Esophagus squamous epithelium (tissue), 5 donors: ENCODE data around the gene ZNF256. TPM values are rescaled to one million over a fixed set of nuclear protein-coding genes. Genes with fewer than 3 reads are reported as not detected.

Source experiments
- DNase-seq: peaks from one replicate; lab custom pipeline; 2025; lab: John Stamatoyannopoulos, UW
- H3K27ac ChIP-seq, 4 donors: fragments of 200-600 bp; sonication (generic); one replicate each; pipeline ENCODE4 v1.5.1; 2016 to 2019; ENCODE audit warnings: mild to moderate bottlenecking in 1 of 4
- H3K27me3 ChIP-seq, 4 donors: fragments of 200-600 bp; sonication (generic); 1 replicate in 3 of 4; 2 replicates in 1 of 4; pipeline versions ENCODE4 v1.5.1 to v1.6.0; 2017 to 2021; ENCODE audit warnings: antibody characterized with exemption in 1 of 4
- H3K36me3 ChIP-seq, 3 donors: fragments of 200-600 bp; sonication (generic); one replicate each; pipeline ENCODE4 v1.5.1; 2016 to 2019
- H3K4me1 ChIP-seq, 3 donors: fragments of 200-600 bp; sonication (generic); one replicate each; pipeline ENCODE4 v1.5.1; 2017 to 2019
- H3K4me3 ChIP-seq, 4 donors: fragments of 200-600 bp; sonication (generic); 1 replicate in 3 of 4; 2 replicates in 1 of 4; pipeline ENCODE4 v1.5.1; 2016 to 2019; ENCODE audit warnings: mild to moderate bottlenecking in 2 of 4, moderate library complexity in 1 of 4
- H3K9me3 ChIP-seq, 3 donors: fragments of 200-600 bp; sonication (generic); one replicate each; pipeline ENCODE4 v1.5.1; 2016 to 2019
- POLR2A ChIP-seq, 4 donors: fragments of 450-650 bp; IDR thresholded peaks; one replicate each; pipeline ENCODE4 v1.6.1; 2017; ENCODE audit warnings: antibody characterized with exemption in 4 of 4, mild to moderate bottlenecking in 4 of 4, moderate library complexity in 3 of 4
- WGBS, 2 donors: methylation state at CpG; one replicate each; pipeline ENCODE4 v1.1.5; 2018; 5-methylcytosine and 5-hydroxymethylcytosine counted together
- intact Hi-C: fragments of 100-400 bp; cut with DNase I; formaldehyde crosslinking; loops from one replicate; pipeline ENCODE4 v1.15.0; 2022
- total RNA-seq, 4 donors: library from RNA; depleted of rRNA; stranded (reverse); fragments of >200 nt; gene quantifications; one replicate each; pipeline ENCODE4 v1.1.0, GENCODE V29; 2016
- TF ChIP-seq, protein P1 (sequence below), 6 experiments: fragments of 450-650 bp in 4 of 6; fragments of 200-600 bp in 2 of 6; sonication (generic) in 2 of 6; IDR thresholded peaks; one replicate each; pipeline ENCODE4 v1.5.1; 2016 to 2019; ENCODE audit warnings: antibody characterized with exemption in 6 of 6, mild to moderate bottlenecking in 4 of 6, moderate library complexity in 4 of 6
- donor health status: DM: yes; HTN: yes; CAD: no.

ZNF256 gene
- total RNA-seq, 4 donors from 2014 or later: 1.7 to 6.3 (median 2.4) TPM

DNA sequence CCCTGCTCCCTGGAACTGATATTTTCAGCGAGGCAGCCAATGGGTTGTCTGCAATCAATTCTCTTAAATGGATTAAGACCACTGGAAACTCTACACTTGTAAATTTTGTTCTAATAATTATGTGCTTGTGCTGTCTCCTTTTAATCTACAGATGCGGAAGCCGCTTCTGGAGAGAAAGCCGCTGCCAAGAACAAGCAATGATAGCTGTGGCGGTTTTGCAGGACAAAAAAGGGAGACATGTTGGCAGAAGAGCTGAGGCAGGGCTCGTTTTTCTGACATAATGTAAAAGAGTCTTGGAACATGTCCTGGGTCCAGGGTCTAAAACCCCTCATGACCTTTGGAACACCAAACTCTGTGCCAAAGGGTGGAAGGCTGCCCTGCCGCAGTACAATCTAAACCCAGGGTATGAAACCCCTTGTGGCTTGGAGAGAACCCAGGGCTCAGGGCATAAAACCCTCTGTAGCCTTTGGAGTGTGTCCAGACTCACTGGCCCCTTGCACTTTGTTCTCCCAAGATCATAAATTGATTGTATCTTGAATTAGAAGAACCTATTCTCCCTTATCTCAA, 43.8 kb downstream of the ZNF256 start:
- intact Hi-C loops: no loop called here
- H3K4me1 ChIP-seq: no peaks in the 10 kb centered on the region
- no peak overlapping the region for H3K27ac ChIP-seq
- H3K4me3 ChIP-seq: no peak overlapping the region
- peaks cover 0 to 43% (median 6%) of the 10 kb centered on the region in 3 donors for H3K9me3 ChIP-seq
- H3K27me3 ChIP-seq: no peaks in the 10 kb centered on the region
- 63 to 77% methylated on average over 7 of the region's 7 CpGs for WGBS, 2 donors
- TF ChIP-seq POLR2A (IDR thresholded peaks at IDR 0.05): no peak
- TF ChIP-seq, protein P1, sequence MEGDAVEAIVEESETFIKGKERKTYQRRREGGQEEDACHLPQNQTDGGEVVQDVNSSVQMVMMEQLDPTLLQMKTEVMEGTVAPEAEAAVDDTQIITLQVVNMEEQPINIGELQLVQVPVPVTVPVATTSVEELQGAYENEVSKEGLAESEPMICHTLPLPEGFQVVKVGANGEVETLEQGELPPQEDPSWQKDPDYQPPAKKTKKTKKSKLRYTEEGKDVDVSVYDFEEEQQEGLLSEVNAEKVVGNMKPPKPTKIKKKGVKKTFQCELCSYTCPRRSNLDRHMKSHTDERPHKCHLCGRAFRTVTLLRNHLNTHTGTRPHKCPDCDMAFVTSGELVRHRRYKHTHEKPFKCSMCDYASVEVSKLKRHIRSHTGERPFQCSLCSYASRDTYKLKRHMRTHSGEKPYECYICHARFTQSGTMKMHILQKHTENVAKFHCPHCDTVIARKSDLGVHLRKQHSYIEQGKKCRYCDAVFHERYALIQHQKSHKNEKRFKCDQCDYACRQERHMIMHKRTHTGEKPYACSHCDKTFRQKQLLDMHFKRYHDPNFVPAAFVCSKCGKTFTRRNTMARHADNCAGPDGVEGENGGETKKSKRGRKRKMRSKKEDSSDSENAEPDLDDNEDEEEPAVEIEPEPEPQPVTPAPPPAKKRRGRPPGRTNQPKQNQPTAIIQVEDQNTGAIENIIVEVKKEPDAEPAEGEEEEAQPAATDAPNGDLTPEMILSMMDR (IDR thresholded peaks at IDR 0.05): no peak
- DNase-seq: no peak
- peaks cover 4 to 37% (median 6%) of the 10 kb centered on the region in 3 donors for H3K36me3 ChIP-seq

DNA sequence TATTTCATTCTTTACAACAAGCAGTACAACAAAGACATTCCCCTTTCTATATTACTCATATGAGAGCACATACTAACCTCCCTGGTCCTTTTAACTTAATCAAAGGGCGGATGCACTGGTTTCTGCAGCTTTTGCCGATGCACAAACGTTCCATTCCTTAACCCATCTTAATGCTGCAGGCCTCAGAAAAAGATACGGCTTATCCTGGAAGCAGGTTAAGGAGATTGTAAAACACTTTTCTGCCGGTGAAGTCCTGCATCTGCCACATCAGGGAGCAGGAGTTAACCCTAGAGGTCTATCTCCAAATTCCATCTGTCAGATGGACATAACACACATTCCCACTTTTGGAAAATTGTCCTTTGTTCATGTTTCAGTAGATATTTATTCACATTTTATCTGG, 47.2 kb downstream of the ZNF256 start:
- TF ChIP-seq, protein P1 (IDR thresholded peaks at IDR 0.05): no peak
- no peak for TF ChIP-seq POLR2A (IDR thresholded peaks at IDR 0.05)
- Histone ChIP-seq H3K4me1 (no peaks in the 10 kb centered on the region), H3K9me3 (peaks cover 0 to 29% (median 0%) of the 10 kb centered on the region in 3 donors), H3K4me3 (no peak overlapping the region), H3K36me3 (peaks cover 0 to 9% (median 0%) of the 10 kb centered on the region in 3 donors), H3K27ac (no peak overlapping the region), H3K27me3 (no peaks in the 10 kb centered on the region)
- 72 to 84% methylated on average over 5 of the region's 5 CpGs for WGBS, 2 donors
- DNase-seq: no peak
- intact Hi-C loops: no loop called here

Other genes with a start within 250 kb of the ZNF256 start
- 1 to 10 TPM in 2 of 4 donors, under 1 TPM in 2; 0.15 to 2.5 (median 0.94) TPM for gene ZNF154, start 238.5 kb downstream of the ZNF256 start, total RNA-seq
- 1 to 10 TPM; 1.3 to 4.2 (median 1.5) TPM for gene ZNF671, start 220.1 kb downstream of the ZNF256 start, total RNA-seq
- 10 to 100 TPM in 1 of 4 donors, 1 to 10 TPM in 3; 7.9 to 11.6 (median 8.7) TPM for gene ZNF776, start 200.9 kb downstream of the ZNF256 start, total RNA-seq
- 10 to 100 TPM in 3 of 4 donors, 1 to 10 TPM in 1; 8.1 to 30.5 (median 22.0) TPM for gene ZNF586, start 178.0 kb downstream of the ZNF256 start, total RNA-seq
- 10 to 100 TPM in 2 of 4 donors, 1 to 10 TPM in 2; 5.2 to 15.3 (median 12.3) TPM for gene ZNF552, start 132.8 kb downstream of the ZNF256 start, total RNA-seq
- gene ZNF587B, start 117.4 kb downstream of the ZNF256 start, total RNA-seq: 10 to 100 TPM in 2 of 4 donors, 1 to 10 TPM in 2; 5.3 to 25.0 (median 13.3) TPM
- 10 to 100 TPM; 13.2 to 27.5 (median 16.3) TPM for gene ZNF587, start 97.8 kb downstream of the ZNF256 start, total RNA-seq
- 10 to 100 TPM in 1 of 4 donors, 1 to 10 TPM in 3; 3.0 to 12.6 (median 5.0) TPM for gene ZNF814, start 58.7 kb downstream of the ZNF256 start, total RNA-seq
- 10 to 100 TPM in 1 of 4 donors, 1 to 10 TPM in 3; 4.3 to 11.1 (median 6.1) TPM for gene ZNF417, start 31.1 kb downstream of the ZNF256 start, total RNA-seq
- gene ZNF418, start 12.3 kb downstream of the ZNF256 start, total RNA-seq: 1 to 10 TPM; 1.4 to 9.5 (median 3.5) TPM
- under 1 TPM in 2 of 4 donors, not detected in 2; 0.44 to 0.57 TPM for gene C19orf18, start 26.8 kb upstream of the ZNF256 start, total RNA-seq
- 10 to 100 TPM in 1 of 4 donors, 1 to 10 TPM in 3; 7.2 to 13.0 (median 8.1) TPM for gene ZNF606, start 55.1 kb upstream of the ZNF256 start, total RNA-seq
- under 1 TPM in 1 of 4 donors, not detected in 3; 0.48 TPM for gene ZSCAN1, start 86.3 kb upstream of the ZNF256 start, total RNA-seq
- 1 to 10 TPM in 3 of 4 donors, under 1 TPM in 1; 0.83 to 3.8 (median 1.3) TPM for gene ZNF135, start 111.6 kb upstream of the ZNF256 start, total RNA-seq
- gene ZSCAN18, start 150.5 kb upstream of the ZNF256 start, total RNA-seq: 10 to 100 TPM in 3 of 4 donors, 1 to 10 TPM in 1; 9.0 to 49.6 (median 21.1) TPM
- 1 to 10 TPM; 3.0 to 6.7 (median 3.9) TPM for gene ZNF329, start 203.1 kb upstream of the ZNF256 start, total RNA-seq
- 10 to 100 TPM; 20.4 to 28.6 (median 24.9) TPM for gene ZNF274, start 235.4 kb upstream of the ZNF256 start, total RNA-seq